Loucy (cell line): Measurements from ENCODE around the gene MAP6.
A peak's percentile ranks its signal among the peaks of the same experiment; 100 is the strongest.

Experiments
- H2AFZ ChIP-seq: fragments of 200-600 bp; sonication (generic); 2 replicates; pipeline ENCODE4 v1.6.0; 2016; ENCODE audit warnings: antibody characterized with exemption, mild to moderate bottlenecking, low read length, moderate library complexity
- H3F3A ChIP-seq: fragments of 200-600 bp; 2 replicates; pipeline ENCODE4 v1.6.0; 2016; ENCODE audit warnings: antibody characterized with exemption, low read depth, mild to moderate bottlenecking
- H3K27me3 ChIP-seq: fragments of 200-600 bp; sonication (generic); 2 replicates; pipeline ENCODE4 v1.6.1; 2014; ENCODE audit warnings: low read length, mild to moderate bottlenecking; ENCODE audit not compliant: insufficient read depth, poor library complexity, severe bottlenecking
- H3K36me3 ChIP-seq: fragments of 200-600 bp; sonication (generic); 2 replicates; pipeline ENCODE4 v1.6.1; 2016; ENCODE audit warnings: low read length; ENCODE audit not compliant: insufficient read depth
- H3K4me1 ChIP-seq: fragments of 200-600 bp; sonication (generic); 2 replicates; pipeline ENCODE4 v1.5.1; 2014; ENCODE audit warnings: low read length, mild to moderate bottlenecking; ENCODE audit not compliant: insufficient read depth, poor library complexity, severe bottlenecking
- H3K4me2 ChIP-seq: fragments of 200-600 bp; sonication (generic); 2 replicates; pipeline ENCODE4 v1.6.0; 2014; ENCODE audit warnings: antibody characterized with exemption, low read length, low read depth, mild to moderate bottlenecking; ENCODE audit not compliant: poor library complexity, severe bottlenecking
- H3K4me3 ChIP-seq: fragments of 200-600 bp; sonication (generic); 2 replicates; pipeline ENCODE4 v1.5.1; 2014; ENCODE audit warnings: low read length, mild to moderate bottlenecking, mixed read lengths; ENCODE audit not compliant: poor library complexity, severe bottlenecking
- H3K79me2 ChIP-seq: fragments of 200-600 bp; sonication (generic); 2 replicates; pipeline ENCODE4 v1.6.1; 2014; ENCODE audit warnings: low read length; ENCODE audit not compliant: insufficient read depth
- H3K9ac ChIP-seq: fragments of 200-600 bp; sonication (generic); 2 replicates; pipeline ENCODE4 v1.6.0; 2014; ENCODE audit warnings: mild to moderate bottlenecking, low read depth, low read length, moderate library complexity; ENCODE audit not compliant: poor library complexity, severe bottlenecking
- H3K9me2 ChIP-seq: fragments of 200-600 bp; sonication (generic); replicated peaks from 2 replicates; pipeline ENCODE4 v1.6.1; 2016; ENCODE audit warnings: low read depth, low read length, mixed read lengths
- H3K9me3 ChIP-seq: fragments of 200-600 bp; sonication (generic); 2 replicates; pipeline ENCODE4 v1.6.1; 2014; ENCODE audit warnings: mild to moderate bottlenecking, antibody characterized with exemption, low read length, low read depth; ENCODE audit not compliant: insufficient read depth
- H4K20me1 ChIP-seq: fragments of 200-600 bp; sonication (generic); 2 replicates; pipeline ENCODE4 v1.6.0; 2014; ENCODE audit warnings: antibody characterized with exemption, low read length, mild to moderate bottlenecking; ENCODE audit not compliant: insufficient read depth, poor library complexity, severe bottlenecking
- CTCF ChIP-seq: fragments of 200-600 bp; sonication (generic); conservative IDR thresholded peaks from 2 replicates; pipeline ENCODE4 v1.5.1; 2014; ENCODE audit warnings: mild to moderate bottlenecking, antibody characterized with exemption, low read length
- EZH2phosphoT487 ChIP-seq: fragments of 200-600 bp; IDR thresholded peaks from 2 replicates; pipeline ENCODE4 v1.6.1; 2018; ENCODE audit warnings: antibody characterized with exemption, mild to moderate bottlenecking, moderate library complexity, borderline replicate concordance

MAP6 gene

GRCh38 chr11:75553889-75554257, 115.0 kb downstream of the MAP6 start:
- Histone ChIP-seq H3K27me3 (peaks cover 33% of the 10 kb centered on the region), H3K4me3 (no peak overlapping the region), H3K9me2 (no peaks in the 10 kb centered on the region), H3K4me1 (no peaks in the 10 kb centered on the region), H3F3A (no peaks in the 10 kb centered on the region), H3K9me3 (no peaks in the 10 kb centered on the region), H3K4me2 (no peak overlapping the region), H2AFZ (no peak overlapping the region), H3K9ac (no peak overlapping the region), H4K20me1 (no peaks in the 10 kb centered on the region), H3K36me3 (no peaks in the 10 kb centered on the region), H3K79me2 (no peaks in the 10 kb centered on the region)
- no peak for TF ChIP-seq CTCF
- no peak for TF ChIP-seq EZH2phosphoT487

- Histone ChIP-seq H3K9ac (no peak overlapping the region), H3K9me3 (no peaks in the 10 kb centered on the region), H3K4me3 (no peak overlapping the region), H3K27me3 (peaks cover 33% of the 10 kb centered on the region), H3K9me2 (no peaks in the 10 kb centered on the region), H3K4me1 (no peaks in the 10 kb centered on the region), H3F3A (no peaks in the 10 kb centered on the region), H2AFZ (no peak overlapping the region), H3K36me3 (no peaks in the 10 kb centered on the region), H3K4me2 (no peak overlapping the region), H3K79me2 (no peaks in the 10 kb centered on the region), H4K20me1 (no peaks in the 10 kb centered on the region)
- TF ChIP-seq CTCF (no peak), EZH2phosphoT487 (no peak)
These were observed 115.7 kb downstream of the MAP6 start for GRCh38 chr11:75553182-75553581.

- H2AFZ ChIP-seq, result no peak overlapping the region
- H3K4me3 ChIP-seq, result no peak overlapping the region
- no peaks in the 10 kb centered on the region for H3K9me3 ChIP-seq
- no peaks in the 10 kb centered on the region for H3K36me3 ChIP-seq
- H3K4me2 ChIP-seq, result no peak overlapping the region
- no peaks in the 10 kb centered on the region for H3K9me2 ChIP-seq
- H3F3A ChIP-seq, result no peaks in the 10 kb centered on the region
- no peaks in the 10 kb centered on the region for H4K20me1 ChIP-seq
- TF ChIP-seq CTCF (no peak), EZH2phosphoT487 (peak; percentile 79)
- peaks cover 3% of the 10 kb centered on the region for H3K4me1 ChIP-seq
- no peak overlapping the region for H3K9ac ChIP-seq
- peaks cover 17% of the 10 kb centered on the region for H3K27me3 ChIP-seq
- H3K79me2 ChIP-seq, result no peaks in the 10 kb centered on the region
These were observed 119.4 kb downstream of the MAP6 start for GRCh38 chr11:75549370-75549958.
